ENCODE measurements around the gene DSCAM. TPM values are rescaled to one million over a fixed set of nuclear protein-coding genes. Genes with fewer than 3 reads are reported as not detected.

The DSCAM gene
- total RNA-seq, 1 donor from 2014 or later, result 0.36 TPM

DNA sequence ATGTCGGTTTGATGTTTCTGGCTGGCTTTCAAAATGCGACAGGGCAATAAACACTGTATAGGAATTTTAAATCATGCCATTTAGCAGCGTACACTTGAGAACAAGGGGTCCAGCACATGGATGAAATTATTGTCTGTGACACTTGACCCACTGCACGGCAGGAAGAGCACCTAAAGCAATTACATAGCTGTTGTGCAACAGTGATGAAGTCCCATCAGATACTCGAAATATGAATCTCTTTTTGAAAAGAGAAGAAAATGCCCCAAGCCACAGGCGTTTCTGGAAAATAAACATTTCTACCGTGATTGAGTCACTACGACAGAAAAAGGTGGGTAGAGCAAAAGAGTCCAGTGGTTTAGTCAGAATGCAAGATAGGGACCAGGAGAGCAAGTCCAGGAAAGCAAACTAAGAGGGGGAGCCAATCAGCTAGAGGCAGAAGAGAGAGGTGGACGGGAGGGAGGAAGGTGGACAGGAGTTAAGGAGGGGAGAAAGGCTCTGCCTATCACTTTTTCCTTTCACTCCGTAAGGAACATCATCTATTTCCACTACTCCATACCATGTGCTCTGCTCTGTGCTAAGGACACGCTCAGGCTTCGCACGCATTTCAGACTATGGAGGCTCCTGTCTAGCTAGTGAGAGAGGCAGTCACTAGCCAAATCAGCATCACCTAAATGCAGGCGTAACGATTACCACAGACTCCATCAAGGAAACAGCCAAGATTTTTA lies 6.4 kb downstream of the DSCAM start:
- ATAC-seq (no peak), DNase-seq (ENCODE audit: low spot score) (no peak)
- intact Hi-C loops (cut with DNase I), result no loop called here

DNA sequence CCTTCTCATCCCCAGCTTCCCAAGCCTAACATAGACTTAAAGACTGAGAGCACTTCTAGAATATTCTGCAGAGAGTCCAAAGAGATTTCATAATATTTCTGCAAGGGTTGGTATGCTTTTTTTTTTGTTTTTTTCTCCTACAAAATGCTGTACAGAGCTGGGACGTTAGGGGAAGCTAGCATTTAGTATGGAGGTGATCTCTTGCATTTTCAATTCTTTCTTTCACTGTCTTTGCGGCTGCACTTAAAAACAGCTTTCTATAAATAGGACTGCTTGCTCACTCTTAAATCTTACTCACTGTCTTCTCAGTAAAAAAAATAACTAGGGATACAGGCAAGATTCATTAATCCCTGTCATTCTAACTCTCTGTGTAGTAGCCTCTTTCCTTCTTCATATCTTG lies 7.4 kb downstream of the DSCAM start:
- intact Hi-C loops (cut with DNase I), result no loop called here
- no peak for DNase-seq (ENCODE audit: low spot score)
- ATAC-seq, result no peak

- intact Hi-C loops (cut with DNase I), result no loop called here
- no peak for ATAC-seq
- DNase-seq (ENCODE audit: low spot score), result no peak
Measured at GRCh38 chr21:40837456-40837855, 9.5 kb downstream of the DSCAM start.

DNA sequence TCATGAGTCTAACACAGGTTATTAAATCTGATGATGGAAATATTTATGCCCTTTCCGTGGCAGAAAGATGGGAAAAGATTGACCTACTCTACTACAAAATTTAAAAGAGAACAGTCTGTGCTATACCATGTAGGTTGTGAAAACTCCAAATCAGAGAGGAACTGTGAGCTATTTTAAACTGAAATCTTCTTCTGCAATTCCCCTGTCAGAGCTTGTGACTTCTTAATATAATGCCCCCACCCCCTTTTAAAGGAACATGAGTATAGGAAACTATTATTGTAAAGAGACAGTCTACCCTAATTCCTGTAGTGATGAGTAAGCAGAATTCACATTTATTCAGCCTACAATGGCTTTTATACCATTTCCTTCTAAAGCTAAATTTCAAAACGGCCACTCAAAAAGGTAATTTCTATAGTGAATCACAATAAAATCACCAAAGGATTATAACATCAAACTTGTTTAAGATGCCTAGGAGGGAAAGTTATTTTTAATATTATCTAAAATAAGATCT lies 11.7 kb downstream of the DSCAM start:
- DNase-seq (ENCODE audit: low spot score) (no peak), ATAC-seq (no peak)
- intact Hi-C loops (cut with DNase I), result no loop called here

DNA sequence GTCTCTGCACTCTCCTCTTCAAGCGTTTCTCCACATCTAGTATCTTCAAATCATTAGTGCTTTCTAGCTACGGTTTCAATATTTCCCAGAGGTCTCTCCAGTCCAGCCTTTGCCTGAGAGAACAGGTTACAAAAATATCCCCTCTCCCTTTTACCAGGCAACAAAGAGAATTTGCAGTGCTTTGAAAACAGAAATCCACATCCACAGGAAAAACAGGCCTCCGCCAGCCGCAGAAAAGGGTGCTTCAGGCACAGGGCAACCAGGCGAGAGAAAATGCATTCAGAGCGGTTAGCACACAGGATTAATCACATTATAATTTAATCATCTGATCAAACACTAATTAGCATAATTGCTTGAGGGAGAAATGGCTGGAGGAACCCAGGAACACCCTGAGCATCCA lies 13.8 kb downstream of the DSCAM start:
- DNase-seq (ENCODE audit: low spot score) (no peak), ATAC-seq (no peak)
- intact Hi-C loops (cut with DNase I), result no loop called here

DNA sequence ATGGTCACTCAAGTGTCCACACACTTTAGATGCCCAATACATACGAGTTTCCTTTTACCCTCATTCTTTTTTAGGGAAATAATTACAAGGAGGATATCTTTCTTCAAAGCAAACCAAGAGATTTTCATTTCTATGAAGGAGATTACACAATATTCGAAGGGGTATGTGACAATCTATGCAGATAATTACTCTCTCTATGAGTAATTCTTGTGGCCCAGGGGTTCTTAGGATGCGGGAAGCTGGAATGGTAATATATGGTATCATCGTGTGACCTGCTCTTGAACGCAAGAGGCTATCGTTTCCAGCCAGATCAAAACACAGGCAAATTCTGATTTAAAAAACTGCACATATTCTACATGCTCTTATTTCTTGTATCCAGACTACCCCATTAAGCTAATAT lies 14.6 kb downstream of the DSCAM start:
- no peak for DNase-seq (ENCODE audit: low spot score)
- intact Hi-C loops (cut with DNase I), result no loop called here
- ATAC-seq, result no peak

GRCh38 chr21:40830836-40831235 lies 16.1 kb downstream of the DSCAM start:
- ATAC-seq, result no peak
- intact Hi-C loops (cut with DNase I), result no loop called here

GRCh38 chr21:40829791-40830190 lies 17.2 kb downstream of the DSCAM start:
- intact Hi-C loops (cut with DNase I), result no loop called here
- no peak for DNase-seq (ENCODE audit: low spot score)
- ATAC-seq, result no peak

More at GRCh38 chr21:40830836-40831235, 16.1 kb downstream of the DSCAM start:
- DNase-seq (ENCODE audit: low spot score), result no peak

- intact Hi-C loops (cut with DNase I), result no loop called here
- DNase-seq (ENCODE audit: low spot score) (no peak), ATAC-seq (no peak)
Measured at GRCh38 chr21:40829308-40829707, 17.6 kb downstream of the DSCAM start.

DNA sequence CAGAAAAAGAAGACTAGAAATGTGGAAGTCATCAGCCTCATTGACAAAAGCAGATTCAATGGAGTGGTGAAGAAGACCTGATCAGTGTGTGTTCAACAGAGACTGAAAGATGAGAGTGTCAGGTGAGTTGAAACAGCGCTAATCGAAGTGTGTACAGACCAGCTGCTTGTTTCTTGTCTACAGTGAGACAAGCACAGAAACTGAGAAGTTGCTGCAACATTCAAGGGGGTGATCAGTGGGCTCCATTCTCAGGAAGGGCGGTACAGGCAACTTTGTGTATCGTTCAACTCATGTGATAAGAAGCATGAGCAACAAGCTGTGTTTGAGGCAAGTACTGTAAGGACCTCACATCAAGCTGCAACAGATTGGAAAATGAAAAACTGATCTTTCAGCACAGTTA lies 19.4 kb downstream of the DSCAM start:
- no peak for DNase-seq (ENCODE audit: low spot score)
- no peak for ATAC-seq
- intact Hi-C loops (cut with DNase I), result no loop called here

- DNase-seq (ENCODE audit: low spot score) (no peak), ATAC-seq (no peak)
- intact Hi-C loops (cut with DNase I), result no loop called here
Measured at GRCh38 chr21:40819071-40819900, 27.7 kb downstream of the DSCAM start.

DNA sequence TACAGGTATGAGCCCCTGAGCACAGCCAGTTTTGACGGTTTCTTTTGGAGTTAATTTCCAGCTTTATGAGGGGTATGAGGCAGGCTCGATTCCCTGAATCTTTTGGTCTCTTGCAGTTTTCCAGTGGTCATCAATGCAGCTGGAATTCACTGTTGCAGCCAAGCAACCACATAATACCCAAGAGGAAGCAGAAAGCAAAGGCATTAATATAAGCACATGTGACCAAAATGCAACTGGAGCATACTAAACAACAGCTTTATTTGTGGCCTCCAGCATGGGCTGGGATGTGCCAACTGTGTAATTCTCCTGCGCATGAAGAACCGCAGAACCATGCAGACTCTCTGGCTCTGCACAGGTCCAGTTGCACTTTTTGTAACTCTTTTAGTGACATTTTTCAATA lies 33.0 kb downstream of the DSCAM start:
- intact Hi-C loops (cut with DNase I), result no loop called here
- DNase-seq (ENCODE audit: low spot score) (no peak), ATAC-seq (no peak)

GRCh38 chr21:40809673-40810197 lies 37.2 kb downstream of the DSCAM start:
- ATAC-seq (no peak), DNase-seq (ENCODE audit: low spot score) (no peak)

GRCh38 chr21:40803101-40803500 lies 43.9 kb downstream of the DSCAM start:
- intact Hi-C loops (cut with DNase I), result no loop called here
- DNase-seq (ENCODE audit: low spot score), result no peak
- no peak for ATAC-seq

More at GRCh38 chr21:40809673-40810197, 37.2 kb downstream of the DSCAM start:
- intact Hi-C loops (cut with DNase I), result no loop called here

- DNase-seq (ENCODE audit: low spot score), result no peak
- ATAC-seq, result no peak
- intact Hi-C loops (cut with DNase I), result no loop called here
Measured at GRCh38 chr21:40800126-40800525, 46.8 kb downstream of the DSCAM start.

DNA sequence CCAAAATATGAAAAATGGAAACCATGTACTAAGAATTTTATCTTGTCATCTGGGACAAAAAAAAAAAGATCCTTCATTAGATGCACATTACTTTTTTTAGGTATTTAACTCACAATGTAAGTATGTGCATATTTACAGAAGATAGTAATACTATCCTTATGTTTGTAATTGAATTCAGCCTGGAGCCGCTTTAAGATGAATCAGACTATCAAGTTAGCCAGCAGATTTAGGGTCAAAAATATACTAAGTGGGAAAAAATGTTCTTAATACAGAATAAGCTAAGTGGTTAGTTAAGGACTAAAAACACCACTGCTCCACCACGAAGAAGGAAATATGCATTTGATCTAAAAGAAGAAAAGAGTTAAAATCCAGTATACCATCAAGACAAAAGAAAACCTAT lies 49.1 kb downstream of the DSCAM start:
- DNase-seq (ENCODE audit: low spot score), result no peak
- ATAC-seq, result no peak
- intact Hi-C loops (cut with DNase I), result no loop called here

- intact Hi-C loops (cut with DNase I), result no loop called here
- DNase-seq (ENCODE audit: low spot score), result no peak
Measured at GRCh38 chr21:40797410-40797809, 49.5 kb downstream of the DSCAM start.

GRCh38 chr21:40796464-40796863 lies 50.5 kb downstream of the DSCAM start:
- ATAC-seq, result no peak
- DNase-seq (ENCODE audit: low spot score), result no peak
- intact Hi-C loops (cut with DNase I), result no loop called here

More at GRCh38 chr21:40797410-40797809, 49.5 kb downstream of the DSCAM start:
- ATAC-seq, result no peak

DNA sequence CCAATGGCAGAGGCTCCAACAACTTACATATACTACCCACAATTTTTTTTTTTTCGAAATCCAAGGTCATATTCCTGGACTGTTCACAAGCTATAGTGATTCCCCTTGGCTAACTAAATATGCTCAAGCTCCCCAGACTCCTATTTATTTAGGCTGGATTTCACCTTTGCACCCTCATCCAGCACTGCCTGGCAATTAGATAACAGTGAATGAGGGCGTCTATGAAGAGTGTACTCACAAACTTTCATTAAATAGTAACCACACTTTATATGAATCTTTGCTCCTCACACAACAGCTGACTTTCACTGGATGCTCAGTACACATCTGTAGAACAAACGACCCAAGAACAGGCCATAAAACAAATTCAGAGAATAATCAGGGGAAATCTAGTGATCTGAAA lies 51.6 kb downstream of the DSCAM start:
- intact Hi-C loops (cut with DNase I), result no loop called here
- DNase-seq (ENCODE audit: low spot score), result no peak
- ATAC-seq, result no peak

All from sciatic nerve (tissue), 2 donors.